22Rv1 (cell line): ENCODE data around the gene ZC3H14.

Experiments used
- ZFX ChIP-seq: fragments of 450-650 bp; IDR thresholded peaks from 2 replicates; pipeline ENCODE4 v1.6.1; 2017; ENCODE audit warnings: antibody characterized with exemption, borderline replicate concordance
- TF ChIP-seq, protein P1 (sequence below): fragments of 450-650 bp; IDR thresholded peaks from 2 replicates; pipeline ENCODE4 v1.5.1; 2017; ENCODE audit warnings: mild to moderate bottlenecking

- TF ChIP-seq, protein P1, sequence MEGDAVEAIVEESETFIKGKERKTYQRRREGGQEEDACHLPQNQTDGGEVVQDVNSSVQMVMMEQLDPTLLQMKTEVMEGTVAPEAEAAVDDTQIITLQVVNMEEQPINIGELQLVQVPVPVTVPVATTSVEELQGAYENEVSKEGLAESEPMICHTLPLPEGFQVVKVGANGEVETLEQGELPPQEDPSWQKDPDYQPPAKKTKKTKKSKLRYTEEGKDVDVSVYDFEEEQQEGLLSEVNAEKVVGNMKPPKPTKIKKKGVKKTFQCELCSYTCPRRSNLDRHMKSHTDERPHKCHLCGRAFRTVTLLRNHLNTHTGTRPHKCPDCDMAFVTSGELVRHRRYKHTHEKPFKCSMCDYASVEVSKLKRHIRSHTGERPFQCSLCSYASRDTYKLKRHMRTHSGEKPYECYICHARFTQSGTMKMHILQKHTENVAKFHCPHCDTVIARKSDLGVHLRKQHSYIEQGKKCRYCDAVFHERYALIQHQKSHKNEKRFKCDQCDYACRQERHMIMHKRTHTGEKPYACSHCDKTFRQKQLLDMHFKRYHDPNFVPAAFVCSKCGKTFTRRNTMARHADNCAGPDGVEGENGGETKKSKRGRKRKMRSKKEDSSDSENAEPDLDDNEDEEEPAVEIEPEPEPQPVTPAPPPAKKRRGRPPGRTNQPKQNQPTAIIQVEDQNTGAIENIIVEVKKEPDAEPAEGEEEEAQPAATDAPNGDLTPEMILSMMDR = no peak
- TF ChIP-seq ZFX = no peak
These were observed 45.0 kb downstream of the ZC3H14 start for GRCh38 chr14:88607829-88608228.
